Right lobe of liver (tissue), 6 donors: ENCODE data around the gene TMEM121. TPM values are rescaled to one million over a fixed set of nuclear protein-coding genes. Genes with fewer than 3 reads are reported as not detected.

Experiments used
- ATAC-seq, 4 donors: fragments of 200-7000 bp; cut with Tn5 transposase; one replicate each; pipeline ENCODE4 v1.9.1; 2020; ENCODE audit warnings: mild to moderate bottlenecking in 4 of 4, moderate library complexity in 4 of 4
- DNase-seq, 3 donors: peaks; one replicate each; pipeline ENCODE4 v3.0.0-alpha.2; 2020
- H3K27ac ChIP-seq, 3 donors: fragments of 200-600 bp; one replicate each; pipeline ENCODE4 v1.8.0; 2022
- H3K27me3 ChIP-seq, 2 donors: fragments of 200-600 bp; one replicate each; pipeline ENCODE4 v1.8.0; 2022
- H3K36me3 ChIP-seq, 4 donors: fragments of 200-600 bp; sonication (generic) in 1 of 4; one replicate each; pipeline versions ENCODE4 v1.5.1 to v1.8.0; 2017 to 2022; ENCODE audit warnings: control low read depth in 1 of 4
- H3K4me1 ChIP-seq, 4 donors: fragments of 200-600 bp; sonication (generic) in 1 of 4; one replicate each; pipeline versions ENCODE4 v1.5.1 to v1.8.0; 2017 to 2022; ENCODE audit warnings: control low read depth in 1 of 4
- H3K4me3 ChIP-seq, 3 donors: fragments of 200-600 bp; one replicate each; pipeline ENCODE4 v1.8.0; 2022
- H3K9me3 ChIP-seq, 4 donors: fragments of 200-600 bp; sonication (generic) in 1 of 4; one replicate each; pipeline versions ENCODE4 v1.5.1 to v1.8.0; 2017 to 2022; ENCODE audit warnings: control low read depth in 1 of 4
- CTCF ChIP-seq, 4 donors: fragments of 200-600 bp in 3 of 4; fragments of 450-650 bp in 1 of 4; IDR thresholded peaks; one replicate each; pipeline versions ENCODE4 v1.5.1 to v1.8.0; 2016 to 2022; ENCODE audit warnings: antibody characterized with exemption in 4 of 4, mild to moderate bottlenecking in 2 of 4
- POLR2A ChIP-seq: fragments of 450-650 bp; IDR thresholded peaks from one replicate; pipeline ENCODE4 v1.6.1; 2017; ENCODE audit warnings: antibody characterized with exemption, mild to moderate bottlenecking
- WGBS: methylation state at CpG from one replicate; pipeline ENCODE4 v1.1.6; 2018; ENCODE audit warnings: low coverage, low lambda C conversion rate; ENCODE audit not compliant: insufficient coverage; ENCODE audit errors: missing lambda C conversion rate; 5-methylcytosine and 5-hydroxymethylcytosine counted together
- intact Hi-C, 2 donors: fragments of 100-400 bp; cut with DNase I; formaldehyde crosslinking; loops; one replicate each; pipeline versions ENCODE4 v1.11.2 to v1.14.1; 2022
- total RNA-seq, 6 experiments: library from RNA; depleted of rRNA in 2 of 6; stranded (reverse); fragments of >200 nt in 2 of 6; fragmentation: NEBNext Ultra II Directional in 3 of 6; extraction: Animal tissue kit (Norgen Biotek cat#: 25700) in 3 of 6; gene quantifications; one replicate each; pipeline versions ENCODE4 v1.1.0 to v1.2.4, GENCODE V29; 2016 to 2023
- donor health status: DM: no; HTN: yes; CAD: no.
- donor health status: DM: no; HTN: no; CAD: no.
- donor health status: DM: no; HTN: no; CAD: no.
- donor health status: DM: no; HTN: yes; CAD: no.
- donor health status: DM: no; HTN: yes; CAD: no.

The TMEM121 gene
- total RNA-seq, 6 experiments from 2014 or later: 0.74 to 3.2 (median 2.2) TPM

- WGBS: 0% methylated on average over 1 of the region's 67 CpGs
- intact Hi-C loops: loop anchor here in 1 of 2 donors (10.0 kb wide), 1 partner anchor 153 kb away; no protein-coding TSS in a partner anchor
- H3K27ac ChIP-seq: peak overlapping the region in 1 of 3 donors; percentile 31
Measured at GRCh38 chr14:105527826-105528585, 1.6 kb downstream of the TMEM121 start.

GRCh38 chr14:105528586-105529318 is 2.4 kb downstream of the TMEM121 start:
- Histone ChIP-seq H3K36me3 (no peaks in the 10 kb centered on the region), H3K27me3 (no peaks in the 10 kb centered on the region), H3K4me1 (peaks cover 0 to 17% (median 0%) of the 10 kb centered on the region in 4 donors), H3K9me3 (no peaks in the 10 kb centered on the region), H3K4me3 (peak overlapping the region; percentile 43 to 69 (median 67)), H3K27ac (no peak overlapping the region)
- DNase-seq (peak in 1 of 3 donors; percentile 46), ATAC-seq (no peak)
- WGBS: no CpG with 5 or more reads among the region's 89 CpGs
- TF ChIP-seq POLR2A (no peak), CTCF (IDR thresholded peaks at IDR 0.05) (peak in 2 of 4 donors; percentile 22 to 32)
- intact Hi-C loops: loop anchor here in 1 of 2 donors (10.0 kb wide), 1 partner anchor 154 kb away; no protein-coding TSS in a partner anchor

More at GRCh38 chr14:105527826-105528585, 1.6 kb downstream of the TMEM121 start:
- ATAC-seq (peak; percentile 80 to 91 (median 84)), DNase-seq (peak; percentile 78 to 82 (median 79))
- peak; percentile 43 for TF ChIP-seq POLR2A
- TF ChIP-seq CTCF (IDR thresholded peaks at IDR 0.05): peak; percentile 85 to 94 (median 88)
- Histone ChIP-seq H3K4me3 (peak overlapping the region; percentile 43 to 69 (median 67)), H3K4me1 (peaks cover 0 to 17% (median 0%) of the 10 kb centered on the region in 4 donors), H3K36me3 (no peaks in the 10 kb centered on the region), H3K27me3 (no peaks in the 10 kb centered on the region), H3K9me3 (no peaks in the 10 kb centered on the region)

GRCh38 chr14:105529319-105529568 is 2.9 kb downstream of the TMEM121 start:
- no peaks in the 10 kb centered on the region for H3K9me3 ChIP-seq
- 66% methylated on average over 10 of the region's 24 CpGs for WGBS
- ATAC-seq: no peak
- TF ChIP-seq POLR2A (no peak), CTCF (IDR thresholded peaks at IDR 0.05) (no peak)
- DNase-seq: peak in 2 of 3 donors; percentile 26 to 46
- H3K27ac ChIP-seq: no peak overlapping the region
- no peaks in the 10 kb centered on the region for H3K36me3 ChIP-seq
- peaks cover 0 to 17% (median 0%) of the 10 kb centered on the region in 4 donors for H3K4me1 ChIP-seq
- intact Hi-C loops: loop anchor here in 1 of 2 donors (10.0 kb wide), 1 partner anchor 154 kb away; no protein-coding TSS in a partner anchor
- peak overlapping the region in 2 of 3 donors; percentile 11 to 69 for H3K4me3 ChIP-seq
- H3K27me3 ChIP-seq: no peaks in the 10 kb centered on the region

- H3K4me3 ChIP-seq: peak overlapping the region in 1 of 3 donors; percentile 11
- no peaks in the 10 kb centered on the region for H3K27me3 ChIP-seq
- H3K9me3 ChIP-seq: no peaks in the 10 kb centered on the region
- ATAC-seq: peak in 2 of 4 donors; percentile 9 to 17
- WGBS: 73% methylated on average over 10 of the region's 63 CpGs
- H3K36me3 ChIP-seq: no peaks in the 10 kb centered on the region
- no peak overlapping the region for H3K27ac ChIP-seq
- peaks cover 0 to 17% (median 0%) of the 10 kb centered on the region in 4 donors for H3K4me1 ChIP-seq
- DNase-seq: peak in 1 of 3 donors; percentile 40
- intact Hi-C loops: loop anchor here (5.0 to 10.0 kb wide), 2 partner anchors 155 to 162 kb away; no protein-coding TSS in a partner anchor
- TF ChIP-seq POLR2A (no peak), CTCF (IDR thresholded peaks at IDR 0.05) (no peak)
Measured at GRCh38 chr14:105529569-105530284, 3.3 kb downstream of the TMEM121 start.
